HG02970 (cell line): Measurements from ENCODE around the gene EIF4E1B.

Source experiments
- ATAC-seq: cut with Tn5 transposase; IDR thresholded peaks from one replicate; pipeline ENCODE4 v1.9.1; 2021; ENCODE audit warnings: mild to moderate bottlenecking, moderate library complexity, moderate number of reproducible peaks; ENCODE audit not compliant: unreplicated experiment, low FRiP score

The EIF4E1B gene

DNA sequence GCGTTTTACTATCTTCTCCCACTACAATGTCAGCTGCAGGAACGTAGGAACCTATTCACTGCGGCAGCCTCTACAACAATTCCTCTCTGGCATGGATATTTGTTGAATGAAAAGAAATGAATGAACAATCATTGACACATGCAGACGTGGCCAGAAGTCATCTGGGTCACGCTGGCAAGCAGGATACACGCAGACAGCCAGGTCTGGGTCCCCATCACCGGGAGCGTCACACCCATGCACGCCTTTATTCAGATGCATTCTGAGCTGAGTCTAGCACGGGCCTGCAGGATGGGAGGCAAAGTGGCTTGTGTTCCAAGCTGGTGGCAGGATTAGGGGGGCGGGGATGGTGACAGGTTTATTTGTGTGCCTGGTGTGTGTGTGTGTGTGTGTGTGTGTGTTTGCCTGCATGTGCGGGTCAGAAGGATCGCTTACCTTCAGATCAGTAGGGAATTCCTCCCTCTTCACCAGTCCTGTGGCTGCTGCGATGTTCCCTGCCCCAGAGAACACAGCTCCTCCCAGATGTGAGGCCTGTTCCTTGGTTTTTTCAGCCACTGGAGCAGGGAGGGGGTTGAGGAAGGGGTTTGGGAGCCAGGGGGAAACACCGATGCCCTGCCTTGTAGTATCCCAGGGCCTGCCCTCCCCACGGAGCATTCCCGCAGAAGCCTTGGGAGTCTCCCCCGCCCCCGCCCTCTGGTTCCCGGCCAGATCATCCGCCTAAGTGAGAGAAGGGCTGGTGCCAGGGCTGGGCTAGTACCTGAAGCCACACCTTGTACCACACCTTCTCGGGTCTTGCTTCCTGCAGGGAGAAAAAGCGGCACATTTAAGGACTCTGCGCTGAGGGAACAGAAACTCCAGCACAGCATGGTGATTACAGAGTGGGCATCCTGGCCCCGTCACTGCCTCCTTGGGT, 4.3 kb upstream of the EIF4E1B start:
- ATAC-seq = no peak

DNA sequence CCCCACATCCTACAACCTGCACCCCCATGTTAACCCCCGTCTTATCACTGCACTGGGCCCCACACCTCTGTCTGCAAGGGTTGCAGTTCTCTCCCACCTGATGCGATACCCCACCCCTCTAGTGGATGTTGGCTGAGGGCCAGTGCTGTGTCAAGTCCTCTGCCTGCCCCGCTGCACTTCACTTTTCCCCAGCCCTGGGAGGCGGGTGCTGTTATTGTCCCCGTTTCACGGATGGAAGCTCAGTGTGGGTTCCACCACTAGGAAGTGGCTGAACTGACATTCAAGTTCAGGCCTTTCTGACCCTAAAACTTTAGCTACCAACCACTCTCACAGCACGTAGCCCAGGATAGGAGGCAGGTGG, 3.6 kb upstream of the EIF4E1B start:
- ATAC-seq = no peak

DNA sequence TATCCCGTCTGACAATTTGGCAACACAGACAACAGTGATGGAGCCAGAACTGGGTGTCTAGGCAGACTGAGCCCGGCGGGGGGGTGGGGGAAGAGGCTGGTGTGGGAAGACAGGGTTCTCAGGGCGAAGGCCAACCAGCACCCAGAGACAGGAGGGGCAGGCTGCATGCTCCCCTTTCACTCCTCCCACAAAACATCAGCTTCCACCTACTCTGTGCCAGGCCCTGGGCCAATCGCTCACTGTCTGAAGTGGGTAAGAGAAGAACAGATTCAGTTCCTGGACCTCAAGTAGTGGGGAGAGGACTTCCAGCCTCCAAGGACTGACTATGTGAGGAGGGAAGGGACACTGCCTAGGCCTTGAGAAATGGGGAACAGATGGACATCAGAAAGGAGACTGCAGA, 2.9 kb upstream of the EIF4E1B start:
- ATAC-seq = no peak

DNA sequence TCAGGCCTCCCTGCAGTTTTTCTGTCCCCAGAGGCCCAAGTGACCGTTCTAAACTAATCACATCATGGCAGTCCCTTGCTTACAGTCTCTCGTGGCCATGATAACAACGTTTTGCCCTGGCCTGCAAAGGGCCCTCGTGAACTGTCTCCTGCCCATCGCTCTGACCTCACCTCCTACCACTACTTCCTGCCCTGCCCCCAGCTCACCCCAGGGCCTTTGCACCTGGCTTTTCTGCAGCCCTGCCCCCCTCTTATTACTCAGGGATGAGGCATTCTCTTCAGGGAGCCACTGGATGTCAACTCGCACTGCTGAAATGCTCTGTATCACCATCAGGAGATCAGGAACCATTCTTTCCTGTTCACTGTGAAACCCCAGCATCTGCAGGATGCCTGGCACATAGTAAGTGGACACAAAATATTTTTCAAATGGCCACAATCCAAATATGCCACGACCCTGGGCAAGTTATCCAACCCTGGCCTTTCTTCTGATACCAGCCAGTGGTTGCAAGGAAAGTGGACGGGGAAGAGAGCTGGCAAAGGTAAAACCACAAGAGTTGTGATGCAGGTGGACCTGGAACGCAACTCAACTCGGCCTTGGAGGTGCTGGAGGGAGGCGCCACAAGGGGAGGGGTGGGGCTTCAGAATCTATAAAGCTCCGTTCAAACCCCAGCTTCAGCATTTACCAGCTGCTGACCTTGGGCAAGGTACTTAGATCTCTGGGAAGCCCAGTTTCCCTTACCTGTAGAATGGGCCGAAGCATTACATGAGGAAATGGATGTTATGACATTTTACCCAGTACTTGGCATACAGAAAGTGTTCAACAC, 1.9 kb upstream of the EIF4E1B start:
- ATAC-seq = no peak

DNA sequence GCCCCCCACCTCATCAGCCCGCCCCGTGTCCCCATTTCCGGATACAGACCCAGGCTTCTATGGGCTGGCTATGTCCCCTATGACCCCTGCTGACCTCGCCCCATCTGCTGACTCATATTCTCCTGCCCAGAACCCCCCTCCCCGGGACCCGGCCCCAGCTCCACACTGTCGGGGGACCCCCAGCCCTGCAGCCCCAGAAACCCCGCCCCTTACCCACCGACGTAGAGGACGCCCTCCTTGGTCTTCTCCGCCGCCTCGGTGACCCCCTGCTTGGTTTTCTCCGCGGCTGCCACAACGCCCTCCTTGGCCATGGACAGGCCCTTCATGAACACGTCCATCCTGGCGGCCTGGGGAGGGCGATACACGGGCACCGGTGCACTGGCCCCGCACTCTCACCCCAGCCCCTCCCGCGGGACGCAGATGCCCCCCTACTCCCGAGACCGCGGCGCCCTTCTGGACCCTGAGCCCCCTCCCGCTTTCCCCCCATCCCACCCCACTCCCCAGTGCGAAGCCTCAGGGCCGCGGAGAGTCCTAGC, 1.1 kb upstream of the EIF4E1B start:
- ATAC-seq = no peak

DNA sequence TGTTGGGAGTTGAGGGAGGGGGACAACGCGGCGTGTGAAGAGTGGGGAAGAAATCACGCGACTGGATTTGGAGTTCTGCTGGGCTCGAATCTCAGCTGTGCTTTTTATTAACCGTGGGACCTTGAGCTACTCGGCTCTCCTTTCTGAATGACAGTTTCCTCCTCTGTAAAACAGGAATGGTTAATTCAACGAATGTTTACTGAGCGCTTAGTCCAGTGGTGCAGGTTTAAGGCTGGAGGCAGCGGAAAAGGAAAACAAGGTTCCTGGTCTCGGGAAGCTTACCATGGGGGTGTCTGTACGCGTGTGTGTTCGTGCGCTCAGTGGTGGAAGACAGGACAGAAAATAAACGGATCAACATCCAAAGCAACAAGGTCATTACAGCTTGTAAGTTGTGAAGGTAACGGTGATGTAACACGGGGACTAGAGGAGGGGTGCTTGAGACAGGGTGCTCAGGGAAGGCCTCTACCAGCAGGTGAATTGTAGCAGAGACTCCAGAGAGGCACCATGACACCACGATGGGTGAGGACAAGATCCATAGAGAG, 277 bp downstream of the EIF4E1B start:
- no peak for ATAC-seq

DNA sequence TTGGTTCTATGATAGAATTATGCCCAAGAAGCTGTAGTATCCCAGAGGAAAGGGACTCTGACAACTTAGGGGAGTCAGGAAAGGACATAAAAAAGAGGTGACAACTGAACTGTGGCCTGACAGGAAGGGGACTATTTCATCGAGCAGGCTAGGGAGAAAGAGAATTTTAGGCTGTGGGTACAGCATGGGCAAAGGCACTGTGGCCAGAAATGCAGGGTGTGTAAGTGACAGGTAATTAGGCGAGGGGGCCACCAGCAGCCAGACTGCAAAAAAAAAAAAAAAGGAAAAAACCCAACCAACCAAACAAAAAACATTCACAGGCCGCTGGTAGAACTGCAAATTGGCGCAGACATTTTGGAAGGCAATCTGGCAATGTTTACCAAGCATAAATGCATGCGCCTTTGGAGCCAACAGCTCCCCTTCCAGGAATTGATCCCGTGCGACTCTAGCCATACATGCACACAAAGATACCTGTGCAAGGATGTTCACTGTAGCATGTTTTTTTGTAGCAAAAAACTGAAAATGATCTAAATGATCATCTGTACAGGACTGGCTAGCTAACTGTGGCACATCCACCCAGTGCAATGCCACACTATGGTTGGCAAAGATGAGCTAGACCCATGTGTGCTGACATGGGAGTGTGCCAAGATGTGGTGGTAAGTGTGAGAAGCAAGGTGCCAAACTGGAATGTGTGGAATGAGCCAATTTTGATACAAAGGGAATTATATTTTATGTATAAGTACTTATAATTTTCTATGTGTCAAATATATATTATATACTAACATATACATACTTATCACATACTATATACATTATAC, 1.1 kb downstream of the EIF4E1B start:
- ATAC-seq = no peak

DNA sequence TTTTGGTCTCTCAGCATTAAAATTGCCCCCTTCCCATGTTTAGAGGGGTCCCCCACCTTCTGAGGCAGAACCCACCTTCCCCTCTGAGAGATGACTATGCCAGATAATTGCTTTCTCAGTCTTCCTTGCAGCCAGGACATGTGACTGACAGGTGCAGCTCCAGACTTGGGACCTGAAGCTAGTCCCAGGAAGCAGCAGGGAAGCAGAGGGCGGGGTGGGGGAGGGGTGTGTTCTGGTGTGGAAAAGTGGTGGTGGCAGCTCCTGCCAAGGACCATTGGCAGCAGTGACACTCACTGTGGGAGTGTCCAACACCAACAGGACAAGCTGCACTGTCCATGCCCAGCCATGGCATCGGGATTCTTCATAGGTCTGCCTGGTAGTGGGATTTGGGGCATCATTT, 2.3 kb downstream of the EIF4E1B start:
- no peak for ATAC-seq

DNA sequence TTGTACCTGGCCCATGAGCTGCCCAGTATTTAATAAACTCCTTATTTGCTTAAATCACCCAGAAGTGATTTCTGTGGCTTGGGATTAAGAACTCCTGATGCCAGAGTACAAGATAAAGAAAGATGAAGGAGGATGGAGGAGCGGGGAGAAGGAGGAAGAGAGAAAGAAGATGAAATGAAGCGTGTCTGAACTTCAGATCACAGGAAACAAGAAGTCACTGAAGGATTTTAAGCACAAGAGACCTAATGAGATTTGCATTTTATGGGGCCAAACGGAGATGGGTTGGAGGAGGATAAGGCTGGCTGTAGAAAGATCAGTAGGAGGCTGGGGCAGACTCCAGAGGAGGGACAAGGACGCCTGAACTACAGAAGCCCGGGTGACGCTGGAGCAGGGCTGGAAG, 3.1 kb downstream of the EIF4E1B start:
- ATAC-seq = no peak

DNA sequence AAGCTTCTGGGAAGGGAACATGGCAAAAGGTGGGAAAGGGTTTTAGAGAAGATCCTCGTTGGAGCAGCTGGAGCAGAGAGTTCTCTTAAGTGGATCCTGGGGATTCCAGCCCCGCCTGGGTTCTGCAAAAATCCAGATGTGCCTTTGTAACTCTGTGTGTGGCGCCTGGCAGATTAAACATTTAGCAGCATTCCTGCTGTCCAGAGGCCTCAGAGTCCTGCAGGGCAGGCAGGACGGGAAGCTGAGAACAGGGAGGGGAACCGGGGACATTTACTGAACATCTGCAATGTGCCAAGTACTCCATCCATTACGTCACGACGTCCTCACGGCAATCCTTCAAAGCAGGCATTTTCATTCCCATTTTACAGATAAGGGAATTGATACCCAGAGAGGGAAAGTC, 6.0 kb downstream of the EIF4E1B start:
- no peak for ATAC-seq

DNA sequence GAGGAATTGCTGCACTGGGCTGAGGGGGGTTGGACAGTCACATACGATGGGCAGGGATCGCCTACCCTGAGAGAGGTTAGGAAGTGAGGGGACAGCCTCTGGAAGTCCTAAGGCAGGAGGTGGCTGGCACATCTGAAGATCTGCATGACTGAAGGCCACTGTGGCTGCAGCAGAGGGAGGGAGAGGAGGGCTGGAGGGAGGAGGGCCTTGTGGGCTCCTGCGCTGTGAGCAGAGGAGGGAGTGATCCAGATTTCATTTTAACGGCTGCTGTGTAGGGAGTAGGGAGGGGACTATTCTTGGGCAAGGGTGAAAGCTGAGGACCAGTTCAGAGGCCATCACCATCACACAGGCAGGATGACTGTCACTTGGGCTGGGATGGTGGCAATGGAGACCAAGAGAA, 7.1 kb downstream of the EIF4E1B start:
- no peak for ATAC-seq

DNA sequence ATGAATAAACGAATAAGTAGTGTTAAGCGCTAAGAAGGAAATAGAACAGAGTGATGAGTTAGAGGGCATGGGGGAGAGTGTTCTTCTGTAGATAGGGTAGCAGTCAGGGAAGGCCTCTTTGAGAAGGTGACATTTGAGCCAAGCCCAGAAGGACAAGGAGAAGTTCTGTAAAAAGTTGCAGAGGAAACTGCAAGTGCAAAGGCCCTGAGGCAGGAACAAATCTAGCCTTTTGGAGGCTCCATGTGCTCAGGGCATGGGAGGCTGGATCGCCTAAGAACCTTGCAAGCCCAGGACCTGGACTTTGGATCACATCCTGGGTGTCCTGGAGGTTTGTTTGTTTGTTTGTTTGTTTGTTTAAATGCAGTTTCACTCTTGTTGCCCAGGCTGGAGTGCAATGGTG, 8.0 kb downstream of the EIF4E1B start:
- ATAC-seq = no peak

DNA sequence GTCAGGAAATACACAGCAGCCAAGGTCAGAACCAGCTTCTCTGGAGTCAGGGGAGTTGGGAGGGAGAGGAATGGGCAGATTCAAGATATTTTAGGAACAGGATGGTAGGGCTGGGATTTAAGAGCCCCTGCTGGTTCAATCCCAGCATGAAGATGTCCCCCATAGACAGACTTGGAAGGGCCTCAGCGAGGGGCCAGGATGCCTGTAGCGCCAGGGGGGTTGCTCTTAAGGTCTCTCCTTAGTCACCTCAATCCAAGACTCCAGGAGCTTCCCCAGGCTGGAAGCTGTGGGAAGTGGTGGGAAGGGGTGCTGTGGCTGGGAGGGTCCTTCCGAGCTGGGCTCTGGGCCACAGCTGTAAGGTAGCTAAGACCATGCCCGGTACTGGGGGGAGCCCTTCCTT, 8.7 kb downstream of the EIF4E1B start:
- ATAC-seq = no peak

DNA sequence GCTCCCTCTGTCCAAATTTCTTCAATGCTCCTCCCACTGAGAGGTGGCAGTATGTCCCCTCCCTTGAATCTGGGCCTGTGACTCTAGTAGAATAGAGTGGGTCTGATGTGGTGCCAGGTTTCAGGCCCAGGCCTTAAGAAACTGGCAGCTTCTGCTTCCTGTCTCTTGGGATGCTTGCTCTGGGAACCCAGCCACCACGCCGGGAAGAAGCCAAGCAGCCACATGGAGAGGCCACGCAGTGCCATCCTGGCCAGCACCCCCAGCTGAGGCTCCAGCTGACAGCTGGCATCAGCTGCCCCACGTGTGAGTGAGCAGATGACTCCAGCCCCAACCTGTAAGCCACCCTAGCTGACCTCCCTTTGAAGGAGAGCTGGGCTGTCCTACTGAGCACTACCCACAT, 9.5 kb downstream of the EIF4E1B start:
- ATAC-seq = no peak

DNA sequence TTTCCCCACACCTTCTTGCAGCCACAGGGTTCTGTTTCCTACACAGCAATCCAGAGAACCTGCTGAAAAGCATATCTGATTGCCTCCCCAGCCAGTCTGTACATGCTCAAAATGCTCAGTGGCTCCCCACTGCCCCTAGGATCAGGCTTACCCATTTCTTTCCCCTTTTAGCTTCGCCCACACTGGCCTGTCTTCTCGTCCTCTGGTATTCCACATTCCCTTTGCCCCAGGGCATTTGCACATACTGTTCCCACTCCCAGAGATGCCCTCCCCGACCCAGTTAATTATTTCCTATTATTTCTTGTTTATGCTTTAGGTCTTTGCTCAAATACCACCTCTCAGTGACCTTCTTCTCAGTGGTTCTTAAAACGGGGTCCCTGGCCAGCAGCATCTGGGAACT, 10.1 kb downstream of the EIF4E1B start:
- ATAC-seq = no peak

DNA sequence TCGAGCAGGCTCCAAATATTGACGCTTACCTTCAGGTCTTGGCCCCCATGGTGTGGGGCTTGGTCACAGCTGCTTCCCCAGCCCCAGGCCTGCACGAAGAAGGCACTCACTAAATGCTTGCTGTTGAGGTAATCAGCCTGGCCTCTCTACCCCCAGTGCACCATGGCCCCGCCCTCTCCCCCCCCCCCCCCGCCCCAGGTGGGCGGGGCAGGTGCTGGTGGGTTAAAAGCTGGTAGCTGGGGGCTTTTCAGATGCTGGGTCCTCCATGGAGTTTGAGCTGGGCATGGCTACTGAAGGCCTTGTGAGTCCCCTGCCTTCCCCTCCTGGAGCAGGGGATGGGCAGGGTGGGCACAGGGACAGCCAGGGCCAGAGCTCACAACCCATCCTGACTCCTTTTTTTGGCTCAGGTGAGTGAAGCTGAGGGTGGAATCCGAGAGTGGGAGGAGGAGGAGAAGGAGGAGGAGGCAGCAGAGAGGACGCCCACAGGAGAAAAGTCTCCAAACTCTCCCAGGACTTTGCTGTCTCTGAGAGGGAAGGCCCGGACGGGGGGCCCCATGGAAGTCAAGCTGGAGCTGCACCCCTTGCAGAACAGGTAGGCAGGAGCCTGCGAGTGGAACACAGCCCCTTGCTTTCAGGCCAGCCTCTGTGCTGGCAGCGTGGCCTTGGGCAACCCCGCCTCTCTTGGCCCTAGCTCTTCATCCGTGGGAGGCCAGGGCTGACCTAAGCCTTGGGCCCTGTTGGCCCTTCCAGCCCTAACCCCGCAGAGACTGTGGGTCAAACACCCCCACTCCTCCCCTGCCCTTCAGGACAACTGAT, 12.4 kb downstream of the EIF4E1B start:
- no peak for ATAC-seq

DNA sequence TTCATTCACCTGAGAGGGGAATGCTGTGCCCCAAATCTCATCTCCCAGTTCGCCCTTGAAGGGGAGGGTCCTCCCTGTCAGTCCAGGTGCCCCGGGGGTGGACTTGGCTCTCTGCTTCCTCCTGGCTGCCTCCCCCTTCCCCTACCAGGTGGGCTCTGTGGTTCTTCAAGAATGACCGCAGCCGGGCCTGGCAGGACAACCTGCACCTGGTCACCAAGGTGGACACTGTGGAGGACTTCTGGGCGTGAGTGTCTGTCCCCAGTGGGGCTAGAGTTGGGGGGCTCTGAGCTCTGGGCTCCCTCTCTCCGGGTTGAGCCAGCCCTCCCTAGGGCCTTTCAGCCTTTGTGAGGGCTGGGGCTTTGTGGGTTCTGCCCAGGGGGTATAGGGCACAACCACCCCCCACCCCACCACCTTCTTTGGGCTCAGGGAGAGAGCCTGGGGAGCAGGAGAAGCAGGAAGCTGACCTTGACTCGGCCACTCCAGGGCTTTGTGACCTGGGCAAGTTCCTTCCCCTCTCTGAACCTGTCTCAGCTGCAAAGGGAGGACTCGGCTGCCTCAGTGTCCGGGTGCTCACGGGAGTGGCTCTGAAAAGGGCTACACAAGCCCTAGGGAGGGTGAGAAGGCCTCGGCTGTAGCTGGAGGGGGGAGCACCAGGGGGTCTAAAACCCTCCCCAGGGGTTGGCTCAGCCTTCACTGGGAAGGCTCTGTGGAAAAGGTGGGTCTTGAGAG, 13.2 kb downstream of the EIF4E1B start:
- no peak for ATAC-seq

DNA sequence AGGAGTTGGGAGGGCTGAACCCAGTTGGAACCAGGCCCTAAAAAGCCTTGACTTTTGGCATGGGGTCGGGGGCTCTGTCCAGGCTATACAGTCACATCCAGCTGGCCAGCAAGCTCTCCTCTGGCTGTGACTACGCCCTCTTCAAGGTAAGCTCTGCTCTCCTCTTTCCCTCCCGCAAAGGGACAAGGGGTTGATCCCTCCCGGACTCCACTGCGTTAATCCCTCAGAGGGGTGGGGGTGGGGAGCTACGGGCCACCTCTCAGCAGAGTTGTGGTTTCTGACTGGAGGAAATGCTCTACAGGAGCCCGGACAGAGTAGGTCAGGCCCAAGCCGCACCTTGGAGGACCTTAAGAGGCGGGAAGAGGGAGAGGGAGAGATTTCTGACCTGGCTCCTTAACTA, 13.8 kb downstream of the EIF4E1B start:
- ATAC-seq = no peak
